ENCODE data around the gene PTPRD.

DNA sequence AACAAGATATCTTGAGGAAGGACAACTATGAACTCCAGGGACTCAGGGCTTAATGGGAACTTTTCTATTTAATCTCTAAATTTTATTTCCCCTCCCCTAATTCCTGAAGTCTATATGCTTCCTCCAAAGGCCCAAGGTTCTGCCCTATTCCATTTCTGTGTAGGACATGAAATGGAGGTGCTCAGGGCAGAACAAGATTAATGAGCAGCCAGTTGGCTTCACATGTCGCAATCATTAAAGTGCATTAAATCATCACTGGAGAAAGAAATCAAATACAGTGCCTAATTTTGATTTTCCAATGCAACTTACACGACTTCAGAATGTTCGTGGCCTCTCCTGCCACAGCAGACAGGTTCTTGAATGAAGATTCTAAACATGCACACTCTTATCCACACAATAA lies 862.1 kb downstream of the PTPRD start:
- TF ChIP-seq, protein P1, sequence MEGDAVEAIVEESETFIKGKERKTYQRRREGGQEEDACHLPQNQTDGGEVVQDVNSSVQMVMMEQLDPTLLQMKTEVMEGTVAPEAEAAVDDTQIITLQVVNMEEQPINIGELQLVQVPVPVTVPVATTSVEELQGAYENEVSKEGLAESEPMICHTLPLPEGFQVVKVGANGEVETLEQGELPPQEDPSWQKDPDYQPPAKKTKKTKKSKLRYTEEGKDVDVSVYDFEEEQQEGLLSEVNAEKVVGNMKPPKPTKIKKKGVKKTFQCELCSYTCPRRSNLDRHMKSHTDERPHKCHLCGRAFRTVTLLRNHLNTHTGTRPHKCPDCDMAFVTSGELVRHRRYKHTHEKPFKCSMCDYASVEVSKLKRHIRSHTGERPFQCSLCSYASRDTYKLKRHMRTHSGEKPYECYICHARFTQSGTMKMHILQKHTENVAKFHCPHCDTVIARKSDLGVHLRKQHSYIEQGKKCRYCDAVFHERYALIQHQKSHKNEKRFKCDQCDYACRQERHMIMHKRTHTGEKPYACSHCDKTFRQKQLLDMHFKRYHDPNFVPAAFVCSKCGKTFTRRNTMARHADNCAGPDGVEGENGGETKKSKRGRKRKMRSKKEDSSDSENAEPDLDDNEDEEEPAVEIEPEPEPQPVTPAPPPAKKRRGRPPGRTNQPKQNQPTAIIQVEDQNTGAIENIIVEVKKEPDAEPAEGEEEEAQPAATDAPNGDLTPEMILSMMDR (IDR thresholded peaks at IDR 0.05), result no peak
- TF ChIP-seq POLR2A (IDR thresholded peaks at IDR 0.05), result no peak

Measured in Peyer's patch (tissue), 4 donors.